T-helper 1 cell treated with Interleukin-12 subunit alpha and Interleukin-12 subunit beta and Interleukin-4 antibody, amounts not matched to agents 30 μg/mL and 1 μg/mL, for 36 hours (primary cell): ENCODE measurements around the gene SNPH.
"Not testable (repeated sequence)": the region's sequence is repeated elsewhere in the genome, so short reads cannot be mapped to it uniquely, and the experiment has no call there.

Source experiments
- H3K27ac Mint-ChIP-seq: one replicate; pipeline ENCODE4 v1.8.0; 2021; ENCODE audit warnings: mild to moderate bottlenecking, mixed read lengths
- H3K27me3 Mint-ChIP-seq: one replicate; pipeline ENCODE4 v1.8.0; 2021; ENCODE audit warnings: low read depth, mixed read lengths
- H3K36me3 Mint-ChIP-seq: one replicate; pipeline ENCODE4 v1.8.0; 2021; ENCODE audit warnings: low read depth, mixed read lengths
- H3K4me1 Mint-ChIP-seq: one replicate; pipeline ENCODE4 v1.8.0; 2021; ENCODE audit warnings: low read depth, mixed read lengths
- H3K4me3 Mint-ChIP-seq: one replicate; pipeline ENCODE4 v1.8.0; 2021; ENCODE audit warnings: mild to moderate bottlenecking, moderate library complexity, mixed read lengths
- H3K9me3 Mint-ChIP-seq: one replicate; pipeline ENCODE4 v1.8.0; 2021; ENCODE audit warnings: mixed read lengths

The SNPH gene, protein sequence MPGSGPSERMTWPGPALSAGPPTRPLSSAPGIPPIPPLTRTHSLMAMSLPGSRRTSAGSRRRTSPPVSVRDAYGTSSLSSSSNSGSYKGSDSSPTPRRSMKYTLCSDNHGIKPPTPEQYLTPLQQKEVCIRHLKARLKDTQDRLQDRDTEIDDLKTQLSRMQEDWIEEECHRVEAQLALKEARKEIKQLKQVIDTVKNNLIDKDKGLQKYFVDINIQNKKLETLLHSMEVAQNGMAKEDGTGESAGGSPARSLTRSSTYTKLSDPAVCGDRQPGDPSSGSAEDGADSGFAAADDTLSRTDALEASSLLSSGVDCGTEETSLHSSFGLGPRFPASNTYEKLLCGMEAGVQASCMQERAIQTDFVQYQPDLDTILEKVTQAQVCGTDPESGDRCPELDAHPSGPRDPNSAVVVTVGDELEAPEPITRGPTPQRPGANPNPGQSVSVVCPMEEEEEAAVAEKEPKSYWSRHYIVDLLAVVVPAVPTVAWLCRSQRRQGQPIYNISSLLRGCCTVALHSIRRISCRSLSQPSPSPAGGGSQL

DNA sequence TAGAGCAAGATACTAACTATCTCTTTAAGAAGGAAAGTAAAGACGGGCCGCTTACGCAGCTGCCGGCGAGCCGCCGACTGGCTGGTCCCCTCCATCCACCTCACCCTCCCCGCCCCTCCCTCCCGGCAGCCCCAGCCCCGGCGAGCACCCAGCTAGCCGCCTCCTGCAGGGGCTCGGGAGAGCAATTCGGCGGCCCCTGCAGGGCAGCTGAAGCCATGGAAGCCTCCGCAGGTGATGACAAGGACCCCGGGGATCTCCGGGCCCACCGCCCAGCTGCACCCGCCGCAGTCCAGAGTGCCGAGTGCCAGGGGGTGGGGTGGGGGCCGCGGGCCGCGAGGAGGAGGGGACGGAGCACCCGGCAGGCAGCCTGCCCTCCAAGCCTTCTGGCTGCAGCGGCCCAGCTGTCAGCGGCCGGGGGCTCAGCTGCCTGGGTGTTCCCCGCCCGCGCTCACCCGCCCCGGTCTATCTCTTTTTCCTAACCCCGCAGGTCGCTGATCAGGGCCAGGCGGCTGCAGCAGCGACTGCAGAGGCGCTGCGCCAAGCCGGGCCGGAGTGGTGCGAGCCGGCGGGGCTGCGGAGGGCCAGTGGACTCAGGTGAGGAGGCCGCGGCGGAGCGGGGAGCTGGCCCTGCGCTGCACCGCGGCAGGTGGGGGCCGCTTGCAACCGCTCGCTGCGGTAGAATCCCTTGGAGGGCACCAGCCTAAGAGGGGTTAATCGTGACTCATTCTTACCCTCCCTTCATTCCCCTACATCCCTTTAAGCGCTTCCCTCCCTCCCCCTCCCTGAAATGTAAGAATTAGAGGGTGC, at the start of gene SNPH:
Gene SNPH, plus strand, starts transcription at position 128 of the 807 bp plus-strand sequence. CDS start 29,946 bp downstream, outside the sequence.
- H3K27ac Mint-ChIP-seq, result peak within 1 kb of the TSS; percentile 72
- H3K4me3 Mint-ChIP-seq, result peak within 1 kb of the TSS; percentile 85
- peaks cover 15% of the 10 kb centered on the region for H3K4me1 Mint-ChIP-seq
- peaks cover 3% of the 10 kb centered on the region for H3K36me3 Mint-ChIP-seq
- peaks cover 4% of the 10 kb centered on the region for H3K27me3 Mint-ChIP-seq
- peaks cover 11% of the 10 kb centered on the region for H3K9me3 Mint-ChIP-seq

DNA sequence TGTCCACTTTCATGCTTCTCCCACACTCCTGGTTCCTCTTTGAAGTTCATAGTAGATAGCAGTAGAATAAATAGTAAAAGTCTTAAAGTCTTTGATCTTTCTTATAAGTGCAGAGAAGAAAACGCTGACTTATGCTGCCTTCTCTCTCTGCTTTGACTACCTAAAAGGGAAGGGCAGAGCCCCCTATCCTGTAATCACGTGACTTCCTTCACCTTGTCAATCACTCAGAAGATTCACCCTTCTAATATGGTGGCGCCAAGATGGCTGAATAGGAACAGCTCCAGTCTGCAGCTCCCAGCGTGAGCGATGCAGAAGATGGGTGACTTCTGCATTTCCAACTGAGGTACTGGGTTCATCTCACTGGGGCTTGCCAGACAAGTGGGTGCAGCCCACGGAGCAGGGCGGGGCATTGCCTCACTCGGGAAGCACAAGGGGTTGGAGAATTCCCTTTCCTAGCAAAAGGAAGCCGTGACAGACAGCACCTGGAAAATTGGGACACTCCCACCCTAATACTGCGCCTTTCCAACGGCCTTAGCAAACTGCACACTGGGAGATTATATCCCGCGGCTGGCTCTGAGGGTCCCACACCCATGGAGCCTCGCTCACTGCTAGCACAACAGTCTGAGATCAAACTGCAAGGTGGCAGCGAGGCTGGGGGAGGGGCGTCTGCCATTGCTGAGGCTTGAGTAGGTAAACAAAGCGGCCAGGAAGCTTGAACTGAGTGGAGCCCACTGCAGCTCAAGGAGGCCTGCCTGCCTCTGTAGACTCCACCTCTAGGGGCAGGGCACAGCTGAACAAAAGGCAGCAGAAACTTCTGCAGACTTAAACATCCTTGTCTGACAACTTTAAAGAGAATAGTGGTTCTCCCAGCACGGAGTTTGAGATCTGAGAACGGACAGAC, 49.3 kb upstream of the SNPH start:
- Mint-ChIP-seq H3K4me1 (peaks cover 22% of the 10 kb centered on the region), H3K27me3 (peaks cover 48% of the 10 kb centered on the region)
- H3K27ac Mint-ChIP-seq, H3K36me3 Mint-ChIP-seq, H3K4me3 Mint-ChIP-seq, H3K9me3 Mint-ChIP-seq: not testable (repeated sequence)

DNA sequence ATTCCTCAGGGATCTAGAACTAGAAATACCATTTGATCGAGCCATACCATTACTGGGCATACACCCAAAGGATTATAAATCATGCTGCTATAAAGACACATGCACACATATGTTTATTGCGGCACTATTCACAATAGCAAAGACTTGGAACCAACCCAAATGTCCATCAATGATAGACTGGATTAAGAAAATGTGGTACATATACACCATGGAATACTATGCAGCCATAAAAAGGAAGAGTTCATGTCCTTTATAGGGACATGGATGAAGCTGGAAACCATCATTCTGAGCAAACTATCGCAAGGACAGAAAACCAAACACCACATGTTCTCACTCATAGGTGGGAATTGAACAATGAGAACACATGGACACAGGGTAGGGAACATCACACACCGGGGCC, 43.3 kb upstream of the SNPH start:
- H3K9me3 Mint-ChIP-seq, H3K36me3 Mint-ChIP-seq, H3K27ac Mint-ChIP-seq, H3K4me3 Mint-ChIP-seq: not testable (repeated sequence)
- peaks cover 64% of the 10 kb centered on the region for H3K27me3 Mint-ChIP-seq
- H3K4me1 Mint-ChIP-seq, result peaks cover 13% of the 10 kb centered on the region

DNA sequence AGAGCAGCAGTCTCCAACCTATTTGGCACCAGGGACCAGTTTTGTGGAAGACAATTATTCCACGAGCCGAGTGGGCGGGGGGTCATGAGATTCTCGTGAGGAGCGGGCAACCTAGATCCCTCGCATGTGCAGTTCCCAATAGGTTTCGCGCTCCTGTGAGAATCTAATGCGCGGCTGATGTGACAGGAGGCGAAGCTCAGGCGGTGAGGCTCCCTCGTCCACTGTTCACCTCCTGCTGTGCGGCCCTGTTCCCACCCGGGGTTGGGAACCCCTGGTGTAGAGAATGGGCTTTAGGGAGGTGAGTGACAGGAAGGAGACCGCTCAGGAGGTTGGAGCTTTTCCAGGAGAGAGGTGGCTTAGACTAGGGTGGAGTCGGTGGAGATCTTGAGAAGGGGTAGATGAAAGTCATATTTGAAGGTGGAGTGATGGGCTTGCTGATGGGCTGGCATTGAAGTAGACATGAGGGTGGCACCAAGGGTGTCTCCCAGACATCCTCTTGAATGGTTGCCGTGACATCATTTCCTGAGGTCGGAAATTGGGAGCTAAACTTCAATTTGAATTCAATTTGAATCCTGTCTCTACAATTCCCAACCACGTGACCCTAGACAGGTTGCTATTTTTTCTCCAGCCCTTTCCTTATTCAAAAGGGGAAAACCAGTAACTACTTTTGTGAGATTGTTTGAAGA, 41.7 kb upstream of the SNPH start:
- Mint-ChIP-seq H3K4me1 (peaks cover 13% of the 10 kb centered on the region), H3K27ac (no peak overlapping the region), H3K36me3 (no peaks in the 10 kb centered on the region), H3K27me3 (peaks cover 60% of the 10 kb centered on the region), H3K4me3 (peak overlapping the region; percentile 43), H3K9me3 (no peaks in the 10 kb centered on the region)

DNA sequence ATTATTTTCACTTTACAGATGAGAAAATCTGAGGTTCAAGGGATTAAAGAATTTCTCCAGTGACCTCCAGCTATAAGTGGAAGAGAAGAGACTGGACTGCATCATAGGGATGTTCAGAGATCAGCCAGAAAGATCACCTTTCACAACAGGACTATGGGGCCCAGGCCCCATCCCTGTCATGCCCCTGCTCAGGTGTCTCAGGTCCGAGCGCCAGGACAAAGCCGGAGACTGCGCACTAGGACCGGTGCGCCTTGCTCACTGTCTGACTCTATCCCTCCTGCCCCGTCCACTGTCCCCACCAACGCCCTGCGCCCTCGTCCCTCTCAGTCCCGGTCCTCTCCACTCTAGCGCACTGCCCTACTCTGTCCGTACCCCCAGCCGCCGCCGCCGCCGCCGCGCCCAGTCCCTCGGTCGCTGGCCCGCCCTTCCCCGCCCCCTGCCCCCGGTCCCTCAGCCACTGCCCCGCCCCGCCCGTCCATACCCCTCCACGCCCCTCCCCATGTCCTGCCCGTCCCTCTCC, 40.8 kb upstream of the SNPH start:
- Mint-ChIP-seq H3K27me3 (peaks cover 58% of the 10 kb centered on the region), H3K4me1 (peaks cover 13% of the 10 kb centered on the region), H3K4me3 (peak overlapping the region; percentile 76), H3K36me3 (no peaks in the 10 kb centered on the region), H3K9me3 (no peaks in the 10 kb centered on the region), H3K27ac (no peak overlapping the region)

DNA sequence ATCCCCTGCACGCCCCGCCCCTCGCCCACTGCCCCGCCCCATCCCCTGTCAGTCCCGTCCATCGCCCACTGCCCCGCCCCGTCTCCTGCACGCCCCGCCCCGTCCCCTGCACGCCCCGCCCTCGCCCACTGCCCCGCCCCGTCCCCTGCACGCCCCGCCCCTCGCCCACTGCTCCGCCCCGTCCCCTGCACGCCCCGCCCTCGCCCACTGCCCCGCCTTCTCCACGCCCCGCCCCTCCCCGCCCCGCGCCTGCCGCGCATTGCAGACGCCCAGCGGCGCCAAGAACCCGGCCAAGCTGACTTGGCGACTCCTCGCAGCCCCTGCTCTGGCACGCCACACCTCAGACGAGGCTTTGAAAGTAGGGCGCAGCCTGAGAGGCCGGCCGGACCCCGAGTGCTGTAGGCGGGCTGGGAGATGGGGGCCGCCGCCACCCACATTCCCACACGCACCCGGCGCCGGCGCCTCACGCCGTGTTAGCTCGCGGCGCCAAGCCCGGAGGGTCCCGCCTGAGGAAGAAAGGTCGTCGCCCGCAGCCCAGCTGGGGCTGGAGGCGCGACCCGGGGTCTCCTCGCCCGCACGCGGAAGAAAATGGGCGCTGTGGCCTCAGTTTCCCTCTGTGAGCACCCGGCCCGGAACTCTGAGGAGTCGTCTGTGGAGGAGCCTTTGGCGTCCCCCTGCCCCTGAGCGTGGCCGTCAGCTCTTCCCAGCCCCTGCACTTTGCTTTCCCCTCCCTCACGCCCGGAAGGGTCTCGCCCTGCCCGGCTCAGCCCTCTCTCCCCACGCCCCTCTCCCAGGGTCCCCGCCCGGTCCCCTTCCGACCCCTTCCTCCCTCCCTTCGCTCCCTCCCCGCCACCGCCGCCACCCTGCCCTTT, 40.1 kb upstream of the SNPH start, which contains the start of gene RAD21L1:
Gene RAD21L1, plus strand, starts transcription at position 262 of the 872 bp plus-strand sequence. CDS start 2,410 bp downstream, outside the sequence.
- Mint-ChIP-seq H3K27me3 (peaks cover 57% of the 10 kb centered on the region), H3K36me3 (no peaks in the 10 kb centered on the region), H3K4me1 (peaks cover 13% of the 10 kb centered on the region), H3K27ac (peak within 1 kb of the TSS; percentile 57), H3K9me3 (no peaks in the 10 kb centered on the region), H3K4me3 (peak within 1 kb of the TSS; percentile 85)

DNA sequence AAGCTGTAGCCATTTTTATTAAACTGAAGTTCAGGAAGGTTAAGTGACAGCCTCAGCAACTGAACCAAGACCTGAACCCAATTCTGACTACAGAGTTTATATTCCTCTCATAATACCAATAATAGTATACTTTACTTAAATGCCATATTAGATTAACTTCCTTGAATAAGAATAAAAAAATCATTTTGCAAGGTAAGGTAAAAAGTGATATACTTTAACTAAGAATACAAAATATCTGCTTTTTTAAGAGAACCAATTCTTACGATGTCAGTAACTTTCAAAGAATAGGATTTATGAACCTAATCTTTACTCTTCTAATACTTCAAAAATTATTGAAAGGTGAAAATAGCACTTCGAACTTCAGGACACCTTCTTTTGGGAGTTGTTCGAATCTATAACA, 36.6 kb upstream of the SNPH start:
- H3K4me3 Mint-ChIP-seq, result no peak overlapping the region
- no peak overlapping the region for H3K27ac Mint-ChIP-seq
- no peaks in the 10 kb centered on the region for H3K9me3 Mint-ChIP-seq
- H3K4me1 Mint-ChIP-seq, result peaks cover 14% of the 10 kb centered on the region
- peaks cover 39% of the 10 kb centered on the region for H3K27me3 Mint-ChIP-seq
- no peaks in the 10 kb centered on the region for H3K36me3 Mint-ChIP-seq

DNA sequence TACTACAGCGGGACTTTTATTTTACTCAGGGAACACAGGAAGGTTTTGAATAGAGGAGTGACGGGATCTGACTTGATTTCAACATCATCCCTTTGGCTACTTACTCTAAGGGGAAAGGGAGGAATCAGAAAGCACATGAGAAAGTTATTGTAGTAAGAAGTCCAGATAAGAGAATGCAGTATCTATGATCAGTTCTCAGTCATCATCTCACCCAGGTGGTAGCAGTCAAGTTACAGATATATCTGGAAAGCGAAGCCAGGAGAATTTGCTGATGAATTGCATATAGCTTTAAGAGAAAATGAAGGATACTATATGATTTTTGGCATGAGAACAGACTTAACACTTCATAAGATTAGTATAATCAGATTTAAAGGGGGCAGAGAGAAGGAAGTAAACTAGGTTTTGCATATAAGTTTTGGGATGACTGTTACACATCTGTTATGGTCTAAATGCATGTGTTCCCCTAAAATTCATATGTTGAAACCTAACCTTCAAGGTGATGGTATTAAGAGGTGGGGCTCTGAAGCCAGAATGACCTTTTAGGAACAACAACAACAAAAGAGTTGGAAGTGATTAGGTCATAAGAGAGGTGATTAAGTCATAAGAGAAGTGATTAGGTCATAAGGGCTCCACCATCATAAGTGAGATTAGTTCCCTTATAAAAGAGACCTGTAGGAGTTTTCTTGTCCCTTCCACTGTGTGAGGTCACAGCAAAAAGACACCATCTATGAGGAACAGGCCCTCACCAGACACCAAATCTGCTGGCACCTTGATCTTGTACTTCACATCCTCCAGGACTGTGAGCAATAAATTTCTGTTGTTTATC, 33.6 kb upstream of the SNPH start:
- Mint-ChIP-seq H3K4me3 (no peak overlapping the region), H3K36me3 (no peaks in the 10 kb centered on the region), H3K27ac (no peak overlapping the region), H3K4me1 (peaks cover 11% of the 10 kb centered on the region), H3K9me3 (no peaks in the 10 kb centered on the region), H3K27me3 (peaks cover 28% of the 10 kb centered on the region)

DNA sequence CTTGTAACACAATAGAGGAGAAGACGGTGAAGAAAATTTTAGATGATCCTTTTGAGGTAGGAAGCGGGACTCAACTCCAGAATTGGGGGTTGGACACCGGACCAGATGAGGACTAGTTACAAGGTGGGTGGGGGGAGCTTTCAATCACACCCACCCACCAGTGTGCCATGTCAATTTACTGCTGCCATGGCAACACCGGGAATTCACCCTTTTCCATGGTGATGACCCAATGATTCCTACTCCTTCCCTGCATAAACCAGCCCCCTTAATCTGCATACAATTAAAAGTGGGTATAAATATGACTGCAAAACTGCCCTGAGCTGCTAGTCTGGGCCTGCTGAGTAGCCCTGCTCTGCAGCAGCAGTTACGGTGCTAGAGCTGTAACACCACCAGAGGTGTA, 25.5 kb upstream of the SNPH start:
- Mint-ChIP-seq H3K27me3 (peaks cover 18% of the 10 kb centered on the region), H3K27ac (no peak overlapping the region), H3K4me1 (peaks cover 7% of the 10 kb centered on the region), H3K36me3 (no peaks in the 10 kb centered on the region), H3K9me3 (no peaks in the 10 kb centered on the region), H3K4me3 (no peak overlapping the region)

DNA sequence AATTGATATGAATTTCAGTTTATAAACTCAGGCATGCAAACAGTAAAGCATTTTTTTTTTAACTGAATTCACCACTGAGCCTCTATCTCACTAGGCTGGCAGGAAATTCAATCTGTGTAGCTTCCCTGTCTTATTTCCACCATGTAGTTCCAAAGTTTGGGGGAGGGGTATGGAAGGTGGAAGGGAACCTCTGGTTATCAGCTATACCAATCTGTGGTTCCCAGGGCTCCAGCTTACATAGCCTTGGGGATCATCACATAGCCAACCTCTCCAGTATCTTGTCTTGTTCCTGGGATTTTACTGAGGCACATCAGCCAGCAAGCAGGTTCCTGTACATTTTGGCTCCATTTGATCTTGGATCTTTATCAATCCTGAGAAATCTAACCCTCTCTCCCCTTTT, 24.6 kb upstream of the SNPH start:
- H3K4me1 Mint-ChIP-seq, result peaks cover 5% of the 10 kb centered on the region
- H3K27me3 Mint-ChIP-seq, result peaks cover 18% of the 10 kb centered on the region

DNA sequence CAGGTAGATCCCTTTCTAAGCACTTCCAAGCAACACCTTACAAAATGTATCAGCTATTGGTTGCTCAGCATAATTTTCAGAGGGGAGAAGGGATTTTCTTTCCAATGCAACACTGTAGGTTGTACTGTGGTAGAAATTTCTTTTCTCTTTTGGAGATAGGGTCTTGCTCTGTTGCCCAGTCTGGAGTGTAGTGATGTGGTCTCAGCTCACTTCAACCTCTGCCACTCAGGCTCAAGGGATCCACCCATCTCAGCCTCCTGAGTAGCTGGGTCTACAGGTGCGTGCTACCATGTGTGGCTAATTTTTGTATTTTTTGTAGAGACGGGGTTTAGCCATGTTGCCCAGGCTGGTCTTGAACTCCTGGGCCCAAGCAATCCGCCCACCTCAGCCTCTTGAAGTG, 24.0 kb upstream of the SNPH start:
- Mint-ChIP-seq H3K9me3 (no peaks in the 10 kb centered on the region), H3K36me3 (no peaks in the 10 kb centered on the region), H3K27me3 (peaks cover 18% of the 10 kb centered on the region), H3K27ac (no peak overlapping the region), H3K4me3 (no peak overlapping the region), H3K4me1 (peaks cover 5% of the 10 kb centered on the region)

More for the DNA sequence above, 24.6 kb upstream of the SNPH start:
- no peaks in the 10 kb centered on the region for H3K36me3 Mint-ChIP-seq
- no peaks in the 10 kb centered on the region for H3K9me3 Mint-ChIP-seq
- H3K4me3 Mint-ChIP-seq, result no peak overlapping the region
- no peak overlapping the region for H3K27ac Mint-ChIP-seq

DNA sequence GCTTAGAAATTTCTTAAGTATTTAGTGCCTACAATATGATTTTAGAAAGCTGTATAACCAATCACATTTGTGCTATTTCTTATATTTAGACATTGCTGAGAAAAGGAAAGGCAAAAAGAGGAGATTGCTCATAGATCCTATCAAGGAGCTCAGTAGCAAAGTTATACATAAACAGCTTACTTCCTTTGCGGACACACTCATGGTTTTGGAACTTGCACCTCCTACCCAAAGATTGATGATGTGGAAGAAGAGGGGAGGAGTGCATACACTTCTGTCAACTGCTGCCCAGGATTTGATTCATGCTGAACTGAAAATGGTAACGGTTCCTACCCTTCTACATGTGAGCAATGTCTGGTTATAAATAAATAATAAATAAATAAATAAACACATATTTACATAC, 23.6 kb upstream of the SNPH start:
- no peak overlapping the region for H3K27ac Mint-ChIP-seq
- peaks cover 18% of the 10 kb centered on the region for H3K27me3 Mint-ChIP-seq
- no peaks in the 10 kb centered on the region for H3K9me3 Mint-ChIP-seq
- H3K4me3 Mint-ChIP-seq, result no peak overlapping the region
- H3K4me1 Mint-ChIP-seq, result peaks cover 5% of the 10 kb centered on the region
- H3K36me3 Mint-ChIP-seq, result no peaks in the 10 kb centered on the region
